ENCODE measurements around the gene SARM1.

DNA sequence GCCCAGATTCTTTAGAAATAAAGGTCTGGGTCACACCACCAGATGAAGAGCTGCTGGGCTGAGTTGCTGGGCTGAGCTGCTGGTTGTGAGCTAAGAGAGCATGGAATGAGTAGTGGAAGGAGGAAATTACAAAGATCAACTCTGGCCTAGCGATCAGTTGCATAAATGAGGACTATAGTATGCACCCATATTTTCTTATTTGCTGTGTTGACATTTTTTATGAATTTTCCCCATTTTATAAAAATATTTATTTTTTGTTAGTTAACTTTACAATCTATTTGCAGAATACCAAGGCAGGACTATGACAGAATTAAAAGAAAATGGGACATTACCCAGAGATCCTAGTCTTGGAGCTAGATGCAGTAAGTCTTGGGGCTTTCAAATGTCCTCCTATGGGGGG is 78.4 kb downstream of the SARM1 start:
- TF ChIP-seq EP300 (IDR thresholded peaks at IDR 0.05; ENCODE audit: low read depth), result no peak
- no peak for TF ChIP-seq POLR2AphosphoS5 (IDR thresholded peaks at IDR 0.05)
